ENCODE measurements around the gene FGD4.

FGD4 gene

GRCh38 chr12:32413412-32413811 is 14.1 kb downstream of the FGD4 start:
- no peak for DNase-seq

DNA sequence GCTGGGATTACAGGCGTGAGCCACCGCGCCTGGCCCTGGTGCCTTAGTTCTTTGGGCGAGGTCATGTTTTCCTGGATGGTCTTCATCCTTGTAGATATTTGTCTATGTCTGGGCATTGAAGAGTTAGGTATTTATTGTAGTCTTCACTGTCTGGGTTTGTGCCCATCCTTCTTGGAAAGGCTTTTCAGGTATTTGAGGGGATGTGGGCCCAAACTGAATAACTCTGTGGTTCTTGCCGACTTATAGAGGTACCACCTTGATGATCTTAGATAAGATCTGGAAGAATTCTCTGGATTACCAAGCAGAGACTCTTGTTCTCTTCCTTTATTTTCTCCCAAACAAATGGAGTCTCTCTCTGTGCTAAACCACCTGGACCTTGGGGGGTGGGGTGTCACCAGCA is 18.9 kb downstream of the FGD4 start:
- DNase-seq: no peak

DNA sequence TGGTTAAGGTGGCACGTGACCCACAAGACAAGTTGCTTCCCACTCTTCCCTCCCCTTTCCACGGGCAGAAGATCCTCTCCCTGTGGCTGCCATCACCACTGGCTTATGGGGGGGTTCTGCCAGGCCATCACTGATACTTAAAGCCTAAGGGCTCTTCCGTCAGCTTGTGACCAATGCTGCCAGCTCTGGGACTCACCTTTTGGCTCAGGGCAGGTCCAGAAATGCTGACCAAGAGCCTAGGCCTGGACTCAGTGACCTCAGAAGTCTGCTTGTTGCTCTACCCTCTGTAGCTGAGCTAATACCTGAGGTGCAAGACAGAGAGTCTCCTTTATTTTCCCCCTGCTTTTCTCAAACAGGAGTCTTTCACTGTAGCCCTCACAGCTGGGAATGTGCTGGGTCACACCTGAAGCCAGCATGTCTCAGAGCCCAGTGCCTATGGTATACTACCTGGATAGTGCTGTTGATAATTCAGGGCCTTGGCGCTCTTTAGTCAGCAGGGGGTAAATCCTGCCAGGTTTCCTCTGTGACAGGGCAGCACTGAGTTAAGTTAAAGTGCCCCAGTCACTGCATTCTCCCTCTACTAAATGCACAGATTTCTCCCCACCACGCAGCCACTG is 19.7 kb downstream of the FGD4 start:
- no peak for DNase-seq

- no peak for DNase-seq
Observed at GRCh38 chr12:32419520-32419960, 20.2 kb downstream of the FGD4 start.

- DNase-seq: no peak
Observed at GRCh38 chr12:32420356-32420755, 21.0 kb downstream of the FGD4 start.

GRCh38 chr12:32423559-32423958 is 24.2 kb downstream of the FGD4 start:
- no peak for DNase-seq

- no peak for DNase-seq
Observed at GRCh38 chr12:32431025-32431424, 31.7 kb downstream of the FGD4 start.

GRCh38 chr12:32435921-32436705 is 36.8 kb downstream of the FGD4 start:
- DNase-seq: no peak

DNA sequence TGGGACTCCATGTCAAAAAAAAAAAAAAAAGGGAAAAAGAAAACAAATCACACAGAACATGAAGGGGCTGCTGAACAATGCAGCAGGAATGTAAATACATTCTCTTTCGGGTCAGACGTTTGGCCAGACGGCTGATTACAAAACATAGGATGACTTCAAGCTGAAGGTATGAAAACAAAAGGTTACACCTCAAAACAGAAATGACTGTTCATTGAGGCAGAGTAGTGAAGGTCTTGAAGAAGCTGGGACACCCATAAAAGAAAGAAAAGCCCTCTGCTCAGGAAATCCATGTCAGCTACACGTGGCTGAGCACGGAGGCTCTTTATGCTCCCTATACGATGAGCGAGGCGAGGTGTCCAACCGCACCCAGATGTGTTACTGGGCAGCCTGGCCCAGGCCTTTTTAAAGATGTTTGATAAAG is 37.7 kb downstream of the FGD4 start:
- no peak for DNase-seq

DNA sequence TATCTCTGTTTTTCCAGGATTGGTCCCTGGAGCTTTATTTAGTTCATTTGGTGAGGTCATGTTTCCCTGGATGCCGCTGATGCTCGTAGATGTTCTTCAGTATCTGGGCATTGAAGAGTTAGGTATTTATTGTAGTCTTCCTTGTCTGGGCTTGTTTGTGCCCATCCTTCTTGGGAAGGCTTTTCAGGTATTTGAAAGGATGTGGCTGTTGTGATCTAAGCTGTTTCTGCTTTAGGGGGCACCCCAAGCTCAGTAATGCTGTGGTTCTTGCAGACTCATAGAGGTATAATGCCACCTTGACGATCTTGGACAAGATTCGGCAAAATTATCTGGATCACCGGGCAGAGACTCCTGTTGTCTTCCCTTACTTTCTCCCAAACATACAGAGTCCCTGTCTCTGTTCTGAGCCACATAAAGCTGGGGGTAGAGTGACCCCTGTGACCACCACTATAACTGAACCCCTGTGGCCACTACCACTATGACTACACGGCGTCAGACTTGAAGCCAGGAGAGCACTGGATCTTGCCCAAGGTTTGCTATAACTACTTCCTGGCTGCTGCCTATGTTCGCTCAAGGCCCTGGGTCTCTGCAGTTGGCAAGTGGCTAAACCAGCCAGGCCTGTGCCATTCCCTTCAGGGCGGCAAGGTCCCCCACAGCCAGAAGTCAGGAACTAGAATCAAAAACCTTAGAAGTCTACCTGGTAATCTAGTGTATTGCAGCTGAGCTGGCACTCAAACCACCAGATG is 40.9 kb downstream of the FGD4 start:
- DNase-seq: no peak

GRCh38 chr12:32443491-32443890 is 44.1 kb downstream of the FGD4 start:
- DNase-seq: no peak

GRCh38 chr12:32444895-32445294 is 45.5 kb downstream of the FGD4 start:
- DNase-seq: no peak

DNA sequence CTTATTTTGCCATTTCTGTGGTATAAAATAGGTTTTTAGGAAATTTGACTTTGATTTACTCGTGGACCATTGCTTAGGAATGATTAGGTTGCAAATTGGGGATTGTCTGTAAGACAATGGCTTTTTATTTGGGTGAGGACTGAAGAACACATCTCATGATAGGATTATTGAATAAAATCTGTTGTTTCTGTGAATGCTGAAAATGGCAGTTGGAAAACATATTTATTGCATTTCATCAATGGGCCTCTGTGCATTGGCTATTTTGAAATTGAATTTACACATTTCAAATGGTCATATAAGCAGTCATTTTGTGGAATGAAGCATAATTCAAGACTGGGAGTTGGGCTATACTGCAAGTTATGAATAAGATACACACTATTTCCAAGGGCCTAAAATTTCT is 46.0 kb downstream of the FGD4 start:
- DNase-seq: no peak

DNA sequence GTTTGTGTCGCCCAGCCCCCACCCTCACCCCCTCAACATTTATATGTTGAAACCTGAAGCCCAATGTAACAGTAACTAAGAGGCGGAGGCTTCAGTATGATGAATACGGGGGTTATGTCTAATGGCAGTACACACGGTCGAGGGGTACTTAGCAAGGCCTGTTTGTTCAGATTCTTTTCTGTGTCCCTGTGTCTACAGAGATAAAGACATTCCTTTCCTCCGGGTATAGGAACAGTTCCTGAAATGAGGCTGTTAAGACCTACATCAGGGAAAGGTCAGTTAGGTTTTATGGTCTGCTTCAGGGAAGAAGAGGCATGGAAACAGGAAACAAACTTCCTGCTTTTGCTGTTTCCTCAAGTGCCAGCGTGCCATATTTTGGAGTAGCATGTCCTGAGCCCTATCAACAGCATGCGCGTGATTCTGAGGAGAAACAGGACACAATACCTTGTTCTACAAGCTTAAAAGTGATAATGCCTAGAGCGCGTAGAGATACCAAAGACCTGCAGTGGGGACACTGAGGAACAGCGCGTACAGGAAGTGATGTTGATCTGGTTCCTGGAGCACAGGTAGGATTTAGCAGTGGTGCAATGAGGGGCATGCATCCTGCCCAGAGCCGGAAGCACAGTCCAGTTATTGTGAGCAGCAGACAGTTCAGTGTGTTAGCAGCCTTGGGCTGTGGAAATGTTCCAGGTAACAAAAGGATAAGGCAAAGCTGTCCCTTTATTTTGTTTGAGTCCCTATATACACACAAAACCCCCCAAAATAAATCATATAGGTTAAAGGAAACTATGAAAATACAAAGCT is 47.2 kb downstream of the FGD4 start:
- DNase-seq: no peak

DNA sequence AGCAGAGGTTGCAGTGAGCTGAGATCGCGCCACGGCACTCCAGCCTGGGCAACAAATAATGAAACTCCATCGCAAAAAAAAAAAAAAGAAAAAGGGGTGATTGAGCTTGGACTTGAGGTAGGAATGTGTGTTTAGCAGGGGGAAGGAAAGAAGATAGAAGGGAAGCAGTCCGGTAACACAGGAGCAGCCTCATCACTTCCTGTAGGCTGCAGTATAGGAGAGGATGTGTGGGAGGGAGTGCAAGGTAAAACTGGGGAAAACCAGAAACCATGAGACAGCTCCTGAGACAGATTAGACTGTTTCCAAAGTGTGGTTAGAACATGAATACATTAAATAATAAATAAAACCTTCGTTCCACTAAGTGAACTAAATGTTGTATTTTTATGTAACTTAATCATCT is 49.2 kb downstream of the FGD4 start:
- DNase-seq: no peak

DNA sequence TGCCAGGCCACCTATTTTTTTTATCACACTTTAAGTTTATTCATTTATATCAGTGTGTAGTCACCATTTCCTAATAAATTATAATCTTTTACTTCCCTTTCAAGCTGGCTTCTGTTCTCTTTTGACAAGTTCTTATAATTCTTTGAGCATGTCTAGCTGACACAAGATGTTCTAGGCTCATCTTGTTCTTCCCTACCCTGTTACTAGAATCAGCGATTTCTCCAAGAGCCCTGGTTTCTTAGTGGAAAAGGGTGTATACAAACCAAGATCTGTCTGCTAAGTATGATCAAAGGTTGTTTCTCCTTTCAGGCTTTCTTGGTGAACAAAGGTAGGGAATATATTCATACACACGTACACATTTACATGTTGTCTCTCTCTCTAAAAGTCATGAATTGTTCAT is 51.0 kb downstream of the FGD4 start:
- DNase-seq: no peak

GRCh38 chr12:32450768-32451167 is 51.4 kb downstream of the FGD4 start:
- peak in 1 of 2 donors; percentile 1 for DNase-seq

GRCh38 chr12:32451816-32452215 is 52.5 kb downstream of the FGD4 start:
- no peak for DNase-seq

GRCh38 chr12:32454075-32454474 is 54.7 kb downstream of the FGD4 start:
- DNase-seq: no peak

DNA sequence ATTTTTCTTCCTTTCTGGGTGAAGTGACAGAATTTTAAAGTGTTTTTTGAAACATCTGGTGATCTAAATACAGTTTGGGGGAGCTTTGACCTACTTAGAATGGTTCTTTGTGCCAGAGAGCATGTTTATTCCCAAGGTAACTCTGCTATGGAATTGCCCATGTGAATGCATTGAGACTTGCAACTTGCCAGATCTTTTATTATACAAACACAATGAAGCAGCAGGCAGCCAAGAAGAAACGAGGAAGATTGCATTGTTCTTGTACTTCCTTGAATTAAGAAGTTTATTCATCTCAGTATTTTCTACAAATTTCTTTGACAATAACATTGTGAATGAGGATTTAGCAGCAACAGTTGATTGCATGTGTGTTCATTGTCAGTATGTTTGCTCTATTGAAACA is 55.5 kb downstream of the FGD4 start:
- no peak for DNase-seq

DNA sequence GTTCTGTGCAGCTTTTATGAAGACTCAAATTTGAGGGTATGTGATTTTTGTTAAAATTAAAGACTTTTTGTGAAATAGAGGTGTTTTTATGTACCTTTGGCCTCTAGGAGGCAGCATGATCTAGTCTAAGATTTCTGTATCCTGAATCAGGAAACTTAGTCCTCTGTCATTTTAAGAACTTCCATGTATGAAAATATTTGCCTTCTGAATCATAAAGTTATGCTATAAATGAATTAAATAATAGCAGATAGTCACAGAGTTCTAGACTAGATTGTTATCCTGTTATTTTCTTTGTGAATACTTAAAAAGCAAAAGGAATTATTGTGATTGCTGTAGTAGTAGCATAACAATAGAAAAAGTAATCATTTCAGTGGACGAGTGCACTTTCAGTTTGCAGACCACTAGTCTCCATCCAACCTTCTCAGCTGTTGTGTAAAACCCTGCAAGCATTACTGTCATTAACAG is 56.3 kb downstream of the FGD4 start:
- DNase-seq: peak; percentile 11 to 48

- DNase-seq: no peak
Observed at GRCh38 chr12:32457251-32458025, 58.1 kb downstream of the FGD4 start.

Measured in CD4-positive, alpha-beta T cell treated with Interferon alpha-2 for 1 hour (primary cell).